ENCODE results near the gene PTPRD.
"Not testable (repeated sequence)": the region's sequence is repeated elsewhere in the genome, so short reads cannot be mapped to it uniquely, and the experiment has no call there.

Gene PTPRD

DNA sequence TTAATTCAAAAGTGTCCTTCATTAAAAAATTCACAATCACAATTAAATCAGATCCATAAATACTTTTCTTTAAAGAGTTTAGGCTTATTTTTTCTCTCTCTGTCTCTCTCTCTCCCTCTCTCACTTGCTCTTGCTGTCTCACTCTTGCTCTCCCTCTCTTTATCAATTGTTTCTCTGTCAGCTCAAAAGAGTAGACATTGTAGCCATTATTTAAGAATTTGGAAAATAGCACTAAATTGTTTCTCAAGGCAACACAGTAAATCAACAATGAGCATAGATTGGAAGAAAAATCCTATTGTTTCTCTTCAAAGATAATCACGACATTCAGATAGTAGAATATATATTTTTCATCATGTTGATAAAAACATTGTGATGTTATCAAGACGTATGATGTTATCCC lies 1114.0 kb downstream of the PTPRD start:
- DNase-seq (ENCODE audit: low read depth) = no peak

DNA sequence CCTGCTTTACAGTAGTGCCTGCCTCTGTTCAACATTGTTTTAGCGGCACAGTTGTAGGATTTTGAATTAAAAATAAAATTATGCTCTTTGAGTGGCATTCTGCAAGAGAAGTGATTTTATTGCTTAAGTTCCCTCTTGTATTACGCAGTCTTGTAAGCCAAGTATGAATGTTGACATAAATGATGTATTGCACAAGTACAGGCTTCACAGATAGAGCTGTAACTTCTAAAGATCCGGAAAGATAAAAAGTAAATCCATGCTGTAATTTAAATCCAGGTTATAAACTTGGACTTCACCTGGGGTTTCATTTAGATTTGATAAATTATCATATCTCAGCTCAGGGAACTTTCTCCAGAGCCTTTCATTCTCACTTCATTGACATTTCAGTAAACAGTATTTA lies 1114.7 kb downstream of the PTPRD start:
- DNase-seq (ENCODE audit: low read depth) = no peak

GRCh38 chr9:9494336-9494735 lies 1118.5 kb downstream of the PTPRD start:
- DNase-seq (ENCODE audit: low read depth) = no peak

GRCh38 chr9:9492506-9492905 lies 1120.3 kb downstream of the PTPRD start:
- DNase-seq (ENCODE audit: low read depth) = no peak

DNA sequence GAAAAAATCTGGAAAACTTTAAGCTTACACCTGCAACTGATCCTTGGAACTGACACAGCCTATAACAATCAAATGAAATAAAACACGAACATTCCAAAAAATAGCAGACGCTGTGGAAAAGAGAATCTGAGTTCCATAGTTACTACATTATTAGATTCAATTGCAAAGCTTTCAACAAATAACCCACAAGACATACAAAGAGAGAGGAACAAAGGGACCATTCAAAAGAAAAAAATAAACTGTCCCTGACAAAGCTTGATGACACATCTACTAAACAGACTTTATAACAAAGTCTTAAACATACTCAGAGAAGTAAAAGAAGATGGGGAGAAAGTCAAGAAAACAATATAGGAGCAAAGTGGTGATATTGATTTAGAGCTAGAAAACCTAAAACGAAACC lies 1123.6 kb downstream of the PTPRD start:
- DNase-seq (ENCODE audit: low read depth) = no peak

- no peak for DNase-seq (ENCODE audit: low read depth)
These were observed 1129.6 kb downstream of the PTPRD start for GRCh38 chr9:9483175-9483574.

DNA sequence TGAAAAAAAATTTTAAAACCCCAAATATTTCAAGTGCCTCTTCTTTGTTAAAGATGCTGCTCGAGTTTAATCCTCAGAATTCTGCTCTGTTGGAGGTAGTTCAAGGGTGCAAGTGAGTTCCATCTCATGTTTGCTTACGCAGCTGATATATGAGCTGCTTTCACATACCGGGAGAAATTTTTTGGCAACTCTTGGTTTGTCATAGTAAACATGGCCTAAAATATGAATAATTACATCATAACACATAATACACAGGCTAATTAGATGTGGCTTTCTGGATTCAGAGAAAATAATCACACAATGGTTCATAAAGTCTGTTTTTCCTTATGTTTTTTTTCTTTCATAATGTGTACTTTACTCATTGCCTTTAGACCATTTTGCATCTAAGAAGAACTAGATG lies 1134.1 kb downstream of the PTPRD start:
- no peak for DNase-seq (ENCODE audit: low read depth)

DNA sequence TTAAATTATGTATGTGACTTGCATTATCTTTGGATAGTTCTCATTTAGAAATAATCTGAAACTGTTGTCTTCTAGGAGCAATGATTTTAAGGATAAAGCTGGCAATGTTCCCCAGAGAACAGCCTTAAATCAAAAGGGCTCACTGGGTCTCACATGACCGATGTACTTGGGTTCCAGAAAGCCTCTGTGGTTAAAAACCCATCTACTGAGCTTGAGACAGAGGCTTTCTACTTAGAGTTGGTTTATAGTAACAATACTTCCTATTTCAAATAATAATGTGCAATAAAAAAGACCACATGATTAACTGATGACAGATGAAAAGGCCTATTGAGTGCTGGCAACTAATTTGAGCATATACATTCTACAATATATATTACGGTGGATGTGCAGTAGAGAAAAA lies 1143.5 kb downstream of the PTPRD start:
- no peak for DNase-seq (ENCODE audit: low read depth)

DNA sequence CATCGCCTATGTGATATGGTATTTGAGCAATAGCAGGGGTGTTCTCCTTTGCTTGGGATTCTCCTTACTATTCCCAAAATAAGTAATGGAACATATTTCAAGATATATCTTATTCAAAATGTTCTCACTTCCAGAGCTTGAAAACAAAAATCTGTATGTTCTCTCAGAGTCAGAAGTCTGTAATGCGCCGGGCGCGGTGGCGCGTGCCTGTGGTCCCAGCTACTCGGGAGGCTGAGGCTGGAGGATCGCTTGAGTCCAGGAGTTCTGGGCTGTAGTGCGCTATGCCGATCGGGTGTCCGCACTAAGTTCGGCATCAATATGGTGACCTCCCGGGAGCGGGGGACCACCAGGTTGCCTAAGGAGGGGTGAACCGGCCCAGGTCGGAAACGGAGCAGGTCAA lies 1170.9 kb downstream of the PTPRD start:
- not testable (repeated sequence) for DNase-seq (ENCODE audit: low read depth)

DNA sequence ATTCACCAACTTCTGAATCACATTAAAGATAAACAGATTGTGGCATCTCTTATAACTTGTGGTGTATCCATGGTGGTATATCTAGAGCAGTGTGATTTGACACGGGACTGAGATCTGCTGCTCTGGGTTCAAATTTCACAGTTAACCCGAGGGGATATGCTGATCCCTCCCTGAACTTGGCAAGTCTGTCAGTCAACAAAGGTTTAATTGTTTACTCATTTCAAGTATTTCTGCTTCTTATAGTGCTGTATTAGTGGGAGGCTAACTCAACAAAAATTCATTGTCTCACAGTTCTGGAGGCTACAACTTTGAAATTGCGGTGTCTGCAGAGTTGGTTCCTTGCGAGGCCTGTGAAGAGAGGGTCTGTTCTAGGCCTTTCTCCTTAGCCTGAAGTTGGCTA lies 1175.2 kb downstream of the PTPRD start:
- no peak for DNase-seq (ENCODE audit: low read depth)

DNA sequence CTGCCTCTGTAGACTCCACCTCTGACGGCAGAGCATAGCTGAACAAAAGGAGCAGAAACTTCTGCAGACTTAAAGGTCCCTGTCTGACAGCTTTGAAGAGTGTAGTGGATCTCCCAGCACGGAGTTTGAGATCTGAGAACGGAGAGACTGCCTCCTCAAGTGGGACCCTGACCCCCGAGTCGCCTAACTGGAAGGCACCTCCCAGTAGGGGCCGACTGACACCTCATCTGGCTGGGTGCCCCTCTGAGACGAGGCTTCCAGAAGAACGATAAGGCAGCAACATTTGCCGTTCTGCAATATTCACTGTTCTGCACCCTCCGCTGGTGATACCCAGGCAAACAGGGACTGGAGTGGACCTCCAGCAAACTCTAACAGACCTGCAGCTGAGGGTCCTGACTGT lies 1186.3 kb downstream of the PTPRD start:
- DNase-seq (ENCODE audit: low read depth) = not testable (repeated sequence)

GRCh38 chr9:9412241-9412640 lies 1200.6 kb downstream of the PTPRD start:
- DNase-seq (ENCODE audit: low read depth) = no peak

- DNase-seq (ENCODE audit: low read depth) = no peak
These were observed 1202.1 kb downstream of the PTPRD start for GRCh38 chr9:9410736-9411135.

- DNase-seq (ENCODE audit: low read depth) = no peak
These were observed 1212.8 kb downstream of the PTPRD start for GRCh38 chr9:9399982-9400381.

DNA sequence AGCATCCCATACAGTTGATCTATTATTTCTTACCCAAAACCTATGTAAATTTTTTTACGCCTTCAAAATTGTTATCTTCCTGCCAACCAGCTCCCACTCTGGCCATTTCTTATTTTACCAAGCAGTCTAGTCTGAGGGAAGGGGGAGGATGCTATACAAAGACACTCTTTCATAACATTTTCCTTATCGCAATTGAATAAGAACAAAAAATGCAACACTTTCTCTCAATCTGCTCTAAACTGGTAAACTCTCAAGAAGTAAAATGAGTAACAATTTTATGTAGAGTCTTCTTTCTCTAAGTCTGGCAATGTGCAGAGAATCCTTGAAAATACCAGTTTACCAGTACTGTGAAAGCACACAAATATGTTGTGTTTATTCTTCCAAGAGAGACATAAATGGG lies 1216.3 kb downstream of the PTPRD start:
- no peak for DNase-seq (ENCODE audit: low read depth)

GRCh38 chr9:9395539-9395938 lies 1217.3 kb downstream of the PTPRD start:
- DNase-seq (ENCODE audit: low read depth) = no peak

GRCh38 chr9:9392755-9393154 lies 1220.0 kb downstream of the PTPRD start:
- DNase-seq (ENCODE audit: low read depth) = no peak

DNA sequence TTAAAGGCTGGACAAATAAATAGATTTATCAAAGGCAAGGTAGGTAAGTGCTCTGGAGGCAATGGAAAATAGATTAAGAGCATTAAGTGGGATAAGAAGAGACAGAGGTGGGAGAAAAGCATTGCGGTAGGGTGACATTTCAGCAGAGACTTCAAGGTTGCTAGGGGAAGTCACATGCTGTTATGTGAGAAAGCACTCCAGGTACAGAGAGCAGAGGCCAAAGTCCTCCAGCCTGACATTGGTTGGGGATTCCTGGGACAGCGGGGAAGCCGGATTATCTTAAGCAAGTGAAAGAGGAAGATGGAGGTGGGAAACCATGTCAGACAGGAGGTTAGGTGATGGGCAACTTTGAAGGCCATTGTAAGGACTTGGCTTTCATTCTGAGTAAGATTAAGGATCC lies 1222.9 kb downstream of the PTPRD start:
- DNase-seq (ENCODE audit: low read depth) = no peak

- no peak for DNase-seq (ENCODE audit: low read depth)
These were observed 1225.2 kb downstream of the PTPRD start for GRCh38 chr9:9387511-9388115.

DNA sequence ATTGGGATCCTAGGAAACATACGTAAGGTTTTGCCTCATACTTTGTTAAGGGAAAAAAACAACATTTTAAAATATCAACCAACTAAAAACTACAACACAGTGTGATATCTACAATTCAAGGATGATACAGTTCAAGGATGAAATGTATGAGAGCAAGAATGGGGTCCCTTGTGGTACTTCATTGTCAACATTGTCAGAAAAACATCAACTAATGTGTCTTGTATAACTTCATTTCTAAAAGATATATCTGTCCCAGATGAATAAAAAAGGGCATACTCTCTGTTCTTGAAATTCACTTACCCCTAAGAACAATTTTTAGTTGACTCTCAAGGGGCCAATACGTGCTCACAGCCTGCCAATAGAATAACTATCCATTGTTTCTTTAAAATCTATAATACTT lies 1250.5 kb downstream of the PTPRD start:
- DNase-seq (ENCODE audit: low read depth) = no peak

DNA sequence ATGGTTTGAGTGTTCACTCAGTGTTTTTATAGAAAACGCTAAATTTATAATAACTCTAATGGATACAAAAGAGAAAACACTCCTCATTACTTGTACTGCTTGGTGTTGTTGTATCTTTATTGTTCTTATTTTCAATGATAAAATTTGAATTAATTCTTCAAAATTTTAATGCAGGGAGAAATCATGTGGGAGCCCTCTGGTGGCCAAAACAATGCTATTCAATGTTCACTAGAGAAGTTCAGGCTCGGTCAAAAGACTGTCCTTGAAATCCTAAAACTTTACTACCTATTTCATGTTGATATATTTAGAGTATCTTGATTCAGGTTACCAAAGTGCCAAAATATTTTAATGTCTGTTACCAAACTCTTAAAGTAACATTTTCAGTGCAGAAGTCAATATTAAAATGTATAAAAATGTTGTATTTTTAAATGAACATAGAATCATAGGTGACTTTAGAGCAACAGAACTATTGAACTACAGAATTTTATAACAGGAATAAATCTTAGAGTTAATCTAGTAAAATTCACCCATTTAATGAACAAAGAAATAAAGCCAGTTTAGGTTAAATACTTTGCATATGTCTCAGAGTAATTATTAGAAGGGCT lies 1259.8 kb downstream of the PTPRD start:
- DNase-seq (ENCODE audit: low read depth) = no peak

DNA sequence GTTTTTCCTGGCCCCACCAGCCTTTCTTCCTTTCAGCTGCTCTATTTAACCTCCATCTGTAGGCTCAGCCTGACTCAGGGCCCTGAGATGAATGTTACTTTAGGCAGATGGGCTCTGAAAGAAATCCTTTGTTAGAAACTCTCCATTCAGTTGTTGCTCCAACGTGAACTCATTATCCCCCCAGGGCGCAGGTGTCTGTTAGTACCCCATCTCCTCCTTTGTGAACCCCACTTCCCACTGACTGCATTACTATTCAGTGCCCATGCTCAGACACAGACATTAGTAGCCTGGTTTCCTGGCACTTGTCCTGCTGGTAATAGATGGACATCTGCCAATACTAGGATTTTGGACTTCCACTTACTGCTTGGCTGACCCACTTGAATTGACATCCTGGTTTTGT lies 1271.6 kb downstream of the PTPRD start:
- no peak for DNase-seq (ENCODE audit: low read depth)

DNA sequence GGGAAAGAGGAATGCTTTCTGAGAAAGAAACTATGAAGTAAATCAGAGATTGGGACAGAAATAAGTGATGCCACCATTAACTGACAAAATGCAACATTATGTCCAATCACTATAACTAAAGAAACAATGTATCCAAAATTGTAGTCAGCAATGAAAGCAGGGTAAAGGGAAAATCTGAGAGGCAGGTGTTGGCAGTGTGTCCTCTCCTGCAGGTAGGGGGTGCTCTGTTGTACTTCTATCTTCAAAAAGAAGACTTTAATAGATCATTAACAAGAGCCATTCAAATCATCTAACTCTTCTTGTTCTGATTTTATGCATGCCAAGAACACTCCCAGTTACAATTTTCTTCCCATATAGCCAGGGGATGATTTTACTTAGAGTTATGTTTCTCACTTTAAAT lies 1275.7 kb downstream of the PTPRD start:
- DNase-seq (ENCODE audit: low read depth) = no peak

DNA sequence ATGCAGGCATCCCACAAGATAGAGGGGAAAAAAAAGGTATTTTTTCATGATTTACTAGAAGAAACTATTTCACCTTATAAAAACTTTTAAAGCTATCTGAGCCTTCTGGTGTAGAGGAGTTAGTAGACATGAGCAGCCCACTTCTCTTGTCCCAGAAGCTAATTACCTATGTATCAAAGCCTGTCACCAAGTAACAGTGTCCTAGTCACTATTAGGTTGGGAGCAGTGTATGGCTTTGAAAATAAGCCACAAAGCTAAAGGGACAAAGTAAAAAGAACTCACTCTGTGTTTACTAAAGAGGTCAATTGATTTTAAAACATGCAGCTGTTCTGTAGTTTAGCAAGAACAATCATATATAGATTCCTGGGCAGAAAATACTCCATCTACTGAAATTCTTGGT lies 1286.1 kb downstream of the PTPRD start:
- DNase-seq (ENCODE audit: low read depth) = no peak
